Measurements from ENCODE around the gene FCHO1.
"Not testable (repeated sequence)": the region's sequence is repeated elsewhere in the genome, so short reads cannot be mapped to it uniquely, and the experiment has no call there.

The FCHO1 gene

DNA sequence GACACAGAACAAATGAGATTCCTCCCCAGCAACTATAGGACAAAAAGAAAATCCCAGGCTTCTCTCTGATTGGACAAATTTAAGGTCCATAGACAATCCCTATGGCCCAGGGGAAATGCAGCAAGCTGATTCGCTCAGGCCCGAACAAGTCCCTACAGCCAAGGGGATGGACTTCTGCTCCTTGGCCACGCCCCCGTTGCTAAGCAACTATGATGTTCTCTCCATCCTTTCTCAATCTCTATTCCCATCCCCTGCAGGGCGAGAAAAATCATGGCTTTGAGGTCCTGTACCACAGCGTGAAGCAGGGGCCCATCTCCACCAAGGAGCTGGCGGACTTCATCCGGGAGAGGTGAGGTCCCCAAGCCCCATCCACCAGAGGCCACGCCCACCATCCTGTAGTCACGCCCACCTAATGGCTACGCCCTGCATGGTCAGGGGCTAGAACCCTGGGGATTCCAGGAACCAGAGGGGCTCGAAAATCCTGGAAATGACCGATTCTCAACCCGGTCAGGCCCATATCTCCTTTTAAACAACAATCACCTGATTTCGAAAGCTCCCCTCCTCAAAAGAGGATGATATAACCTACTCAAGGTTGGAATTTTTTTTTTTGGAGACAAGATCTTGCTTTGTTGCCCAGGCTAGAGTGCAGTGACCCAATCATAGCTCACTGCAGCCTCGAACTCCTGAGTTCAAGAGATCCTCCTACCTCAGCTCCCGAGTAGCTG, 11.4 kb downstream of the FCHO1 start:
- DNase-seq: no peak
- ATAC-seq: no peak

DNA sequence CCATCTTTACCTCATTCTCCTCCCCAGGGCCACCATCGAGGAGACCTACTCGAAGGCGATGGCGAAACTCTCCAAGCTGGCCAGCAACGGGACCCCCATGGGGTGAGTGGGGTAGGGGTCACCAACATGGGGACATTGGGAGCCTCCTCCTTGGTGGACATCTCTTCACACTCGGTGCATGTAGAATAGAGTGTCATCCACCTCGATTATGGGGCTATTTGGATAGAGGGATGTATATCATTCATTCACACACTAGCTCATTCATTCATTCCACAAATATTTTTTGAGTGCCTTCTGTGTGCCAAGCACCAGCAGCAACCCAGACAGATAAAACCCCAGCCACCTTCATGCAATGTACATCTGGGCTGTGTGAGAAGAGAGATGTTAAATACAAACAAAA, 13.1 kb downstream of the FCHO1 start:
- no peak for DNase-seq

DNA sequence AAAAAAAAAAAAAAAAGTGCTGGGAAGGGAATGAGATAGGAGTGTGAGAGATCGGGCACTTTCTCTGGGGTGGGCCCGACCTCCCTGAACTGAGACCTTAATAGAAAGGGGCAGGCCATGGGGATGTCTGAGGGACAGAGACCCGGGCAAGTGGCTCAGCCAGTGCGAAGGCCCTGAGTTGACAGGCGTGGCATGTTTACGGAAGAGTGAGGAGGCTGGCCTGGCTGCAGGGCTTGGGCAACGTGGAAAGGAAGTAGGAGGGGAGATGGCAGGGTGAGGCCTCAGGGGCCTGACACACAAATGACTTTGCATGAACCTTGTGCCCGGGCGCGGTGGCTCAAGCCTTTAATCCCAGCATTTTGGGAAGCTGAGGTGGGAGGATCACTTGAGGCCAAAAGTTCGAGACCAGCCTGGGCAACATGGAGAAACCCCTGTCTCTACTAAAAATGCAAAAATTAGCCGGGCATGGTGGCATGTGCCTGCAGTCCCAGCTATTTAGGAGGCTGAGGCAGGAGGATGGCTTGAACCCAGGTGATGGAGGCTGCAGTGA, 13.9 kb downstream of the FCHO1 start:
- ATAC-seq (no peak), DNase-seq (no peak)

More for the DNA sequence above, 13.1 kb downstream of the FCHO1 start:
- ATAC-seq: no peak

DNA sequence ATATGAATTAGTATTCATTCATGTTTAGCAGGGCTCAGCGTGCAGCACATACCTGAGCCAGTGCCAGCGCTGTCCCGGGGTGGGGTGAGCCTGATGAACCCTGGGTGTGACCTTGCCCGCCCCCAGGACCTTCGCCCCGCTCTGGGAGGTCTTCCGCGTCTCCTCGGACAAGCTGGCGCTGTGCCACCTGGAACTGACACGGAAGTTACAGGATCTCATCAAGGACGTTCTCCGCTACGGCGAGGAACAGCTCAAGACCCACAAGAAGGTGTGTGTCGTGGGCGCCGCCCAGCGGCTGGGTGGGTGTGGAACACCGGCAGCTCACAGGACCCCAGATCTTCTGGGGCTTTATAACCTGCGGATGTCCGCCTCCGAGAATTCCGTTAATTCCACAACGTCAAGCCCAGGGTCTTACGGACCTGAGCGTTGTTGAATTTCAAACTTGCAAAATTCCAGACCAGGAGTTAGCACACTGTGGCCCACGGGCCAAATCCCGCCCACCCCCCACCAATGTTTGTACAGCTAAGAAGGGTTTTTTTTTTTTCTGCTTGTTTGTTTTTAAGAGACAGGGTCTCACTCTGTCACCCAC, 15.4 kb downstream of the FCHO1 start:
- DNase-seq (peak; percentile 62), ATAC-seq (peak; percentile 32)

DNA sequence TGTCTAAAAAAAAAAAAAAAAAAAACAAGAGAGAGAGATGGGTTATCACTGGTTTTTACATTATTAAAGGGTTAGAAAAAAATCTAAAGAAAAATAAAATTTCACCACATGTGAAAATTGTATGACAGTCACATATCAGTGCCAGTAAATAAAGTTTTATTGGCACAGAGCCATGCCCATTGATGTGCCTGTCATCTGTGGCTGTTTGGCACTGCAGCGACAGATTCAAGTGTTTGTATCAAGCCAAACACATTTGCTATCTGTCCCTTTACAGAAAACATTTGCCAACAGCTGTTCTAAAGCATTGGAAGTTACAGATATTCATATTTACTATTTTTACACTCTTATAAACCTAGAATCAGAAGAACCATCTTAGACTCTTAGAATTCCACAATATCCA, 16.3 kb downstream of the FCHO1 start:
- no peak for ATAC-seq
- no peak for DNase-seq

DNA sequence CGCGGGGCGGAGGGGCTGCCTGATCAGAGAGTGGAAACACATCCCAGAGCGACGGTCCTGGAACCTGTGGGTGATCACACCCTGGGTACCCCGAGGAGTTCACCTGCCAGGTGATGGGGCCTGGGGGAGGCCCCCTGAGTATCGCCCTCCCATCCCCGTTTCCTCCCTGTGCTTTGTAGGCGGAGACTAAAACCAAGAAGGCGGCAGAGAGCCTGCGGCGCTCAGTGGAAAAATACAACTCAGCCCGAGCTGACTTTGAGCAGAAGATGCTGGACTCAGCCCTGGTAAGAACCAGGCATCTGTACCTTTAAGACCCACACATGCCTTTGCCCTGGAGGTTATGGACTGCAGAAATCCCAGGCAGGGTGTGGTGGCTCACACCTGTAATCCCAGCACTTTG, 19.3 kb downstream of the FCHO1 start:
- no peak for ATAC-seq
- no peak for DNase-seq

DNA sequence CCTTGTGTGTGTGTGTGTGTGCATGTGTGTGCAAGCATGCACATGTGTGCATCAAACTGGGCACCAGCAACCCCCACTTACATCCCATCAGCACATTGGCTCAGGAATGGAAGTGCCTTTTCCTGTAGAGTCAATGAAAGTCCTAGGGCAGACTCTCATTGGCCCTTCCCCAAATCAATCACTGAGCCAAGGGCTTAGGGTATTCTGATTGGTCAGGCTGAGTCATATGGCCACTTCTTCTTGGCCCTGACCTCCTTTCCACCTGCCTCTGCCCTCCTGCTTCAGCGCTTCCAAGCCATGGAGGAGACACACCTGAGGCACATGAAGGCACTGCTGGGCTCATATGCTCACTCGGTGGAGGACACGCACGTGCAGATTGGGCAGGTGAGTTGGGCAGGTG, 20.9 kb downstream of the FCHO1 start:
- DNase-seq (no peak), ATAC-seq (no peak)

DNA sequence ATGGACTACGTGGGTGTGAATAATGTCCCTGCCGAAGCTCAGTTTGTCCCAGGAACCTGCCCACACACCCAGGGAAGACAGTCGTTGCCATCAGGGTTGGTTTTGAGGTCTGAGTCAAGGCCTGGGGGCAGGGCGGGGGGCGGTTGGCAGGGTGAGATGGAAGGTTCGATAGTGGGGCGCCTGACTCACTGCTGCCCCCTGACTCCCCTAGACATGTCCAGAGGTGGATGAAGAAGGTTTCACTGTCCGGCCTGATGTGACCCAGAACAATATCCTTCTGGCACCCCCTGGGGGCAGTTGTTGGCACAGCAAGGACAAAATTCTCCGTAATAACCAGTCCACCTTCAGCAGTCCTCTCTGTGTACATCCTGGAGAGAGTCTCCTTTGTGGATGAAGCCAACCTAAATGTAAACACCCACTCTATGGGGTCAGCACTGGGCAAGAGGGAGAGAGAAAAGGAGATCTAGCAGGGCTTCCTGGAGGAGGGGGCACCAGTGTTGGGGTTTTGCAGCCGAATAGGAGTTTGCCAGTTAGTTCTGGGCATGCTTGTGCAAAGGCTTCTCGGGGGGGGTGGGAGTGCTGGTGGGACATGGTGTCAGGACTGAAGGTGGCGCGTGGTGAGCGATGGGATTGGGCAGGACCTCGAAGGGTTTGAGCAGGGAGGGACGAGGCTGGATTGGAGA, 24.1 kb downstream of the FCHO1 start:
- DNase-seq (peak; percentile 59), ATAC-seq (no peak)

DNA sequence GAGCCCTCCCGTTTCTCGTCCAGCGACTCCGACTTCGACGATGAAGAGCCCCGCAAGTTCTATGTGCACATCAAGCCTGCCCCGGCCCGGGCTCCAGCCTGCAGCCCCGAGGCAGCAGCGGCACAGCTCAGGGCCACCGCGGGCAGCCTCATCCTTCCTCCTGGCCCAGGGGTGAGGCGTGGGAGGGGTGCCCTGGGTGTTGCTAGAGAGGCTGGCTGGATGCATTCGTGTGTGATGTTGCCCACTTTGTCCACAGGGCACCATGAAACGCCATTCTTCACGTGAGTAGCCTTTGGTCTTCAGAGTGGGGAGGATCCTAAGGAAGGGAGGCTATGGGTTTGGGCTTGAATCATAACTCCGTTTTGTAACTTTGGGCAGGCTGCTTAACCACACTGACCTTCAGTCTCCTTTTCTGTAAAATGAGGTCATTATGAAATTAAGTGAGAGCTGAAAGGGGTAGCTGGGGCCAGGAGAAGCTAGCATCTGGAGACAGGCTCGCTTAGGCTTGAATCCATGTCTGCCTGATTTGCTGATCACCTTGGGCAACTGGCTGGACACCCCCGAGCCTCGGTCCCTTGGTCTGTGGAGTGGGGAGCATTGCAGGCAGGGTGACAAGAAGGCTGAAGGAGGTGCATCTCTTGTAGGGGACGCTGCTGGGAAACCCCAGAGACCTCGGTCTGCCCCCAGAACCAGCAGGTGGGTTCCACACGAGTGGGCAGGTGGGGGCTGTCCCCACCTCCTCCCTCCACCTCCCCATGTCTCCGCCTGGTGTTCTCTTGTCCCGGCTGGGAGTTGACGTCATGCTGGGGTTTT, 24.9 kb downstream of the FCHO1 start:
- peak; percentile 44 for DNase-seq
- ATAC-seq: peak; percentile 59

DNA sequence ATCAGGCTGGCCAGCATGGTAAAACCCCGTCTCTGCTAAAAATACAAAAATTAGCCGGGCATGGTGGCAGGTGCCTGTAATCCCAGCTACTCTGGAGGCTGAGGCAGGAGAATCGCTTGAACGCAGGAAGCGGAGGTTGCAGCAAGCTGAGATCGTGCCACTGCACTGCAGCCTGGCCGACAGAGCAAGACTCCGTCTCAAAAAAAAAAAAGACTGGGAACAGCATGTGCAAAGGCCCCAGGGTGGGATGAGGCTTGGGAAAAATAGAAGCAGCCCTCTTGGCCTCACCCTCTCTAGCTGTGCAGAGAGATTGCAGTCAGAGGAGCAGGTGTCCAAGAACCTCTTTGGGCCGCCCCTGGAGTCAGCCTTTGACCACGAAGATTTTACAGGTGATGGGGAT, 26.6 kb downstream of the FCHO1 start:
- DNase-seq, ATAC-seq: not testable (repeated sequence)

DNA sequence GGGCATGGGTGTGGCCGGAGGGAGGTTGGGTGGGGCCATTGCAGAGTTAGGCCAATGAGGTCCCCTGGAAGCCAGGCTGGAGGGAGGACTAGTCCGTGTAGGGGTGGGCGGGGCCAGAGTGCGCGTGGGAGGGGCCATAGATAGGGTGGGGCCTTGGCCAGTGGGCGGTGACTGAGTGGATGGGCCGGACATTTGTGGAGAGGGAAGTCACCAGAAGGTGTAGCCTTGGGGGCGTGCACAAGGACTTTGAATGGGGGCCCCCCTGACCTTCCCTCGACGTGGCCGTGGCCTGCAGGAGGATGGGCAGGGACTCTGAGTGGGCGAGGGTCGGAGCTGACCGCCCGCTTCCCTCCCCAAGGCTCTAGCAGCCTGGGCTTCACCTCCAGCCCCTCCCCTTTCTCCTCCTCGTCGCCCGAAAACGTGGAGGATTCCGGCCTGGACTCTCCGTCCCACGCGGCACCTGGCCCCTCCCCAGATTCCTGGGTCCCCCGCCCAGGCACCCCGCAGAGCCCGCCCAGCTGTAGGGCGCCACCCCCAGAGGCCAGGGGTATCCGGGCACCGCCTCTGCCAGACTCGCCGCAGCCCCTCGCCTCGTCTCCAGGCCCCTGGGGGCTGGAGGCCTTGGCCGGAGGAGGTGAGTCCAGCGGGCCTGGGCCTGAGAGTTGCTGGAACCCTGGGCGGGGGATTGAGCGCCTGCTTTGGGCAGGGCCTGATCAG, 27.1 kb downstream of the FCHO1 start:
- DNase-seq: peak; percentile 73

DNA sequence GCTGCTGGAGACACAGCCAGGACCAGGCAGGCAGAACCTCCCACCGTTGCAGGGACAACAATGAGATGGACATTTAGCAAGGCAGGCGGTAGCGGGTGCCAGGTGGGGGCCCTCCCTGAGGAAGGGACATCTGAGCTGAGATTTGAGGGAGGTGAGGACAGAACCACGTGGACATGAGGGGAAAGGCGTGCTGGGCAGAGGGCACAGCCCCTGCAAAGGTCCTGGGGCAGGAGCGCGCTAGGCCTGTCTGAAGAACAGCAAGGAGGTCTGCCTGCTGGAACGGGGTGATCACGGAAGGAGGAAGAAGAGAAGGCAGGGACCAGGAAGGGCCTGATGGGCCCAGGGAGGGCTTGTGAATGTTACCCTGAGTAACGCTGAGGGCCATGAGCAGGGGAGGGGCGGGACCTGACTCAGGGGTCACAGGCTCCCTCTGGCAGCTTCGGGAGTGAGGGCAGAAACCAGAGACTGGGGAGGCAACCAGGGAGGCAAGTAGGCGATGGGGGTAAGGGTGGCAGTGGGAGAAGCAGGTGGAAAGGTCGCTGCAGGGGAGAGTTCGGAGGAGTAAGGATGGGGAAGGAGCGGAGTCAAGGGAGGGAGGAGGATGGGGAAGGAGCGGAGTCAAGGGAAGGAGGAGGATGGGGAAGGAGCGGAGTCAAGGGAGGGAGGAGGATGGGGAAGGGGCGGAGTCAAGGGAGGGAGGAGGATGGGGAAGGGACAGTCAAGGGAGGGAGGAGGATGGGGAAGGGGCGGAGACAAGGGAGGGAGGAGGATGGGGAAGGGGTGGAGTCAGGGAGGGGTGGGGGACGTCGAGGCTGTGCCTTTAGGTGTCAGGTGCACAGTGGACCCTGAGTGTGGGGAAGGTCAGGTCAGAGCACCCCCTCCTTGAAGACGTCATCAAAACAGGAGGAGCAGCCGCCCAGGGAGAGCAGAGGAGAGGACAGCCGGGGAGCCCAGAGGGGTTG, 28.0 kb downstream of the FCHO1 start:
- DNase-seq (no peak), ATAC-seq (no peak)

More for the DNA sequence above, 27.1 kb downstream of the FCHO1 start:
- ATAC-seq: peak; percentile 41

DNA sequence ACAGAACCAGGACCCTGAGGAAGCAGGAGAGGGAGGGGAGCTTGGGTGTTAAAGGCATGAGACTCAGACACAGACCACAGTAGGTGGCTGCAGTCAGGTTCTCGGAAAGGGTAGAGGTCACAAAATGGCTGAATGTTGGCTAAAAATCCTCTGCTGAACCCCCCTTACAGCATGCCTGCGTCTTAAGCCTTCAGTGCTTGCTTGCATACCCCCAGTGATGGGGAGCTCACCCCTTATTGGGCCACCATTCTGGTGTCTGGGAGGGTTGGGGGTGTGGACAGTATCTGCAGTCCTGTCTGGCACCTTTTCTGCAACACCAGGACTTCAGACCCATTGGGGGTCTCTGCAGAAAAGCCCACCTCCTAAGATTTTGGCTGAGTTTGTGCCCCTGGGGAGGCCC, 29.5 kb downstream of the FCHO1 start:
- DNase-seq: no peak

DNA sequence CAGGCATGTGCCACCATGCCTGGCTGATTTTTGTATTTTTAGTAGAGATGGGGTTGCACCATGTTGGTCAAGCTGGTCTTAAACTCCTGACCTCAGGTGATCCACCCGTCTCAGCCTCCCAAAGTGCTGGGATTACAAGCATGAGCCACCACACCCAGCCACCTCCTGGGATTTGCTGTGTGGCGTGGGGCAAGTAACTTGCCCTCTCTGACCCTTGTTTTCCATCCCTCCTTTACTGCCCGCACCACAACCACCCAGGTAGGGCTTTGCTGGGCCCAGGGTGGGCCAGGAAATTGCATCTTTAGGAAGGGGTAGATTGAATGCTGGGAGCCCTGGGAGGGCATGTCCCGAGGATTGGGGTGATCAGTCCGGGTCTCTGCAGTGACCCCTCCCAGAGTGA, 32.4 kb downstream of the FCHO1 start:
- not testable (repeated sequence) for ATAC-seq

More for the DNA sequence above, 29.5 kb downstream of the FCHO1 start:
- no peak for ATAC-seq

DNA sequence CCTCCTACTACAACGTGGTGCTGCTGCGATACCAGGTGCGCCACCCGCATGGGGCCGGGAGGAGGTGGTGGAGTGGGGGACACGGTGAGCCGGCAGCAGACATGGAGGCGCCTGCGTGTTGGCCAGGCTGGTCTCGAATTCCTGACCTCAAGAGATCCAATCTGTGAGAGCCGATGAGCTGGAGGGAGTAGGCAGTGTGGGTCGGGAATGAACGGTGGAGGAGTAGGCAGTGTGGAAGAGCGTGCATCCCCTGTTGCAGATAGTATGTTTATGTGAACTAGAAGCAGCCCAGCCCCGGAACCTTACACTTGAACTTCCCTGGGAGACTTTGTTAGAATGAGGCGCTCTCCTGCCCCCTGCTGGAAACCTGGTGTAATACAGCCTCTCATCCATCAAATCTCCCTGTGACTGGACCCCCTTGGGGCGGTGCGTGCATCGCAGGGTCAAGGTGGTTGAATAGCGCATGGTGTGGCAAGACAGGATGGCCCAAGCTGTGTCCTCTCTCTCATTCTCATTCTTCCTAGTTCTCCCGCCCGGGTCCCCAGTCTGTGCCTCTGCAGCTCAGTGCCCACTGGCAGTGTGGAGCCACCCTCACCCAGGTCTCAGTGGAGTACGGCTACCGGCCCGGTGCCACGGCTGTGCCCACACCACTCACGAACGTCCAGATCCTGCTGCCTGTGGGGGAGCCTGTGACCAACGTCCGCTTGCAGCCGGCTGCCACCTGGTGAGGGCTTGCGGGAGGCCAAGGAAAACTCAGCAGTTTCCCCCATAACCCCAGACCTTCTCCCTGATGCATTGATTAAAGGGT, 33.1 kb downstream of the FCHO1 start:
- DNase-seq (peak; percentile 80), ATAC-seq (no peak)

More for the DNA sequence above, 32.4 kb downstream of the FCHO1 start:
- DNase-seq: not testable (repeated sequence)

DNA sequence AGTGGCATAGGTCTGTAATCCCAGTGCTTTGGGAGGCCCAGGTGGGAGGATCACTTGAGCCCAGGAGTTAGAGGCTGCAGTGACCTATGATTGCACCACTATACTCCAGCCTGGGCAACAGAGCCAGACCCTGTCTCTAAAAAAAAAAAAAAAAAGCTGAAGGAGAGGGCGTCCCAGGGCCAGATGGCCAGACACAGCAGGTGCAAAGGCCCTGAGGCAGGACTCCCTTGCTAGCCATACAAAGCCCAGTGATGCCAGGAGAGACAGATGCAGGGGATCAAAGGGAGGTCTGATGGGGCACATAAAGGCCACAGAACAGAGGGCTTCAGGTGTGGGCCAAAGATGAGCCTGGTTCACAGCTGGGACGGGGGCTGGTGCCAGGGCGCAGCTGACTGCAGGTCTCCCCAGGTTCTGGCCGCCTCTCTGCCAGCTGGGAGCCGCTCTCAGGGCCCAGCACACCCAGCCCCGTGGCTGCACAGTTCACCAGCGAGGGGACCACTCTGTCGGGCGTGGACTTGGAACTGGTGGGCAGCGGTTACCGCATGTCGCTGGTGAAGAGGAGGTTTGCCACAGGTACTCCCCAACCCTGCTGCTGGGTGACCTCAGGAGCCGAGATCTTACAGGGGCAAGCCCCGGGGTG, 36.1 kb downstream of the FCHO1 start:
- ATAC-seq (no peak), DNase-seq (no peak)

DNA sequence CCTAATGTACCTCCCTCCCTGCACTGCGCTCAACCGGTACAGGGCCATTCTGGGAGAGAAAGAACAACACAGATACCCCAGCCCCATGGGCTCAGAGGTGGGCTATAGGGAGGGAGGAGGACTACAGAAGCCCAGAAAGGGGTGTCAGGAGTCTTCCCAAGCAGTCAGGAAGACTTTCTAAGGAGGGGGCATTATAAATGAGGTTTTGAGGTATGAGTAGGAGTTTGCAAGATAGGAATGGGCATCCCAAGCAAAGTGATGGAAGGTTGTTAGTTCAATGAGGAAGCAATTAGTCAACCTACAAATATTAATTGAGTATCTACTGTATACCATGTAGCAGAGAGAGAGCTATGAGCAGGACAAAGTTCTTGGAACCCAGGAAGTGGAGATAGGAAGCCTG, 37.4 kb downstream of the FCHO1 start:
- no peak for DNase-seq
- ATAC-seq: no peak

DNA sequence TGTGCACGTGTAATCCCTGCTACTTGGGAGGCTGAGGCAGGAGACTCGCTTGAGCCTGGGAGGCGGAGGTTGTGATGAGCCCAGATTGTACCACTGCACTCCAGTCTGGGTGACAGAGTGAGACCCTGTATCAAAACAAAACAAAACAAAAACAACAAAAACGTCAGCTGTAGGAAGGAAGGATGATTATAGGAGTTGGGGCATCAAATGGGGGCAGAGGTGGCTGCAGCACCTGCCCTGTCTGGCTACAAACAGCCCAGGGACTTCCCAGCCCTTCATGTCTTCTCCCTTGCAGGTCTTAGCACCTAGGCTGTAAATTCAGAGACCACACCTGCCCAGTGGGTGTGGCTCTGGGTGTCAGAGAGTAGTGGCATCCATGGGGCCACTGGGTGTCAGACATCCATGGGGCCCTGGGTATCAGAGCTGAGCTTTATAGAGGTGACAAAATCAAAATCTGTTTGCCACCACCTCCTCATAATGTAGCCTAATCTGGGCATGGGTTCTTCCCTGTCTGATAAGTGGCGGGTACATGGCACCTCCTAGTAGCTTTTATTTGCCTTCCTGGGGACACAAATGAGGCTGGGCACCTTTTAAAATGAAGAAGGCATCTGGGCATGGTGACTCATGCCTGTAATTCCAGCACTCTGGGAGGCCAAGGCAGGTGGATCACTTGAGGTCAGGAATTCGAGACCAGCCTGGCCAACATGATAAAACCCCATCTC, 38.9 kb downstream of the FCHO1 start:
- ATAC-seq: no peak
- DNase-seq: no peak
